ENCODE data around the gene SMS.

DNA sequence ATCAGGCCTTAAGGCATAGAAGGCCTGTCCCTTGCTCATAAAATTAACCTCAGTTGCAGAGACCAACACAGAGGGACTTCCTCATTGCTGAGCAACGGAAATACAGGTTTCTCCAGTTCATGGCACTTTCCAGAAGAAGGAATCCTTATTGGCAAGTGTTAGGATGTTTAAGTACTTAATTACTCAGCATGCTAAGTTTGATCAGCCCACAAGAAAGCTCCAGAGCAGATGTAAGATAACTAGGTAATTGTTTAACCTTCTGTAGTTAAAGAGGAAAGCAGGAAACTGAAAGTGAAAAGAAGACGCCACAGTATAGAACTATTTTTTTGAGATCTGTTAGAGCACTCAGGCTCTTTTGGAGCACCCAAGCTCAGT, 33.5 kb downstream of the SMS start:
- TF ChIP-seq, protein P1, sequence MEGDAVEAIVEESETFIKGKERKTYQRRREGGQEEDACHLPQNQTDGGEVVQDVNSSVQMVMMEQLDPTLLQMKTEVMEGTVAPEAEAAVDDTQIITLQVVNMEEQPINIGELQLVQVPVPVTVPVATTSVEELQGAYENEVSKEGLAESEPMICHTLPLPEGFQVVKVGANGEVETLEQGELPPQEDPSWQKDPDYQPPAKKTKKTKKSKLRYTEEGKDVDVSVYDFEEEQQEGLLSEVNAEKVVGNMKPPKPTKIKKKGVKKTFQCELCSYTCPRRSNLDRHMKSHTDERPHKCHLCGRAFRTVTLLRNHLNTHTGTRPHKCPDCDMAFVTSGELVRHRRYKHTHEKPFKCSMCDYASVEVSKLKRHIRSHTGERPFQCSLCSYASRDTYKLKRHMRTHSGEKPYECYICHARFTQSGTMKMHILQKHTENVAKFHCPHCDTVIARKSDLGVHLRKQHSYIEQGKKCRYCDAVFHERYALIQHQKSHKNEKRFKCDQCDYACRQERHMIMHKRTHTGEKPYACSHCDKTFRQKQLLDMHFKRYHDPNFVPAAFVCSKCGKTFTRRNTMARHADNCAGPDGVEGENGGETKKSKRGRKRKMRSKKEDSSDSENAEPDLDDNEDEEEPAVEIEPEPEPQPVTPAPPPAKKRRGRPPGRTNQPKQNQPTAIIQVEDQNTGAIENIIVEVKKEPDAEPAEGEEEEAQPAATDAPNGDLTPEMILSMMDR (IDR thresholded peaks at IDR 0.05; ENCODE audit: low read length): no peak
- TF ChIP-seq EZH2 (IDR thresholded peaks at IDR 0.05; ENCODE audit: borderline replicate concordance, low read length): no peak

All from OCI-LY1 (cell line).